ENCODE measurements around the gene STK32C. TPM values are rescaled to one million over a fixed set of nuclear protein-coding genes. Genes with fewer than 3 reads are reported as not detected.

The STK32C gene
- total RNA-seq, 2 donors from 2014 or later: 0.78 to 4.0 TPM

GRCh38 chr10:132228616-132229015, 79.1 kb downstream of the STK32C start:
- H3K9me3 ChIP-seq: no peaks in the 10 kb centered on the region
- no peaks in the 10 kb centered on the region for H3K27me3 ChIP-seq
- intact Hi-C loops (cut with DNase I): loop anchor here (5.0 to 10.0 kb wide), 2 partner anchors 124 to 236 kb away; no protein-coding TSS in a partner anchor
- ATAC-seq (no peak), DNase-seq (no peak)
- 93 to 94% methylated on average over 14 of the region's 14 CpGs for WGBS, 2 donors
- no peak overlapping the region for H3K4me3 ChIP-seq
- H3K4me1 ChIP-seq: no peaks in the 10 kb centered on the region
- TF ChIP-seq POLR2A (IDR thresholded peaks at IDR 0.05): no peak
- TF ChIP-seq CTCF (IDR thresholded peaks at IDR 0.05): no peak
- H3K36me3 ChIP-seq (replicated peaks in 1 of 2; ENCODE audit: insufficient read depth in 1 of 2, low read depth in 2 of 2): no peaks in the 10 kb centered on the region
- H3K27ac ChIP-seq: no peak overlapping the region

GRCh38 chr10:132227851-132228390, 79.8 kb downstream of the STK32C start:
- no peaks in the 10 kb centered on the region for H3K9me3 ChIP-seq
- peaks cover 5% of the 10 kb centered on the region for H3K4me1 ChIP-seq
- WGBS, 2 donors: 90 to 93% methylated on average over 22 to 26 of the region's 29 CpGs
- H3K27ac ChIP-seq: no peak overlapping the region
- no peaks in the 10 kb centered on the region for H3K36me3 ChIP-seq (replicated peaks in 1 of 2; ENCODE audit: insufficient read depth in 1 of 2, low read depth in 2 of 2)
- intact Hi-C loops (cut with DNase I): loop anchor here (5.0 to 10.0 kb wide), 2 partner anchors 124 to 237 kb away; no protein-coding TSS in a partner anchor
- H3K27me3 ChIP-seq: no peaks in the 10 kb centered on the region
- DNase-seq: no peak
- H3K4me3 ChIP-seq: no peak overlapping the region
- no peak for TF ChIP-seq CTCF (IDR thresholded peaks at IDR 0.05)
- TF ChIP-seq POLR2A (IDR thresholded peaks at IDR 0.05): no peak
- no peak for ATAC-seq

- Histone ChIP-seq H3K9me3 (no peaks in the 10 kb centered on the region), H3K27ac (no peak overlapping the region), H3K4me1 (peaks cover 6% of the 10 kb centered on the region), H3K27me3 (no peaks in the 10 kb centered on the region), H3K4me3 (no peak overlapping the region), H3K36me3 (replicated peaks in 1 of 2; ENCODE audit: insufficient read depth in 1 of 2, low read depth in 2 of 2) (no peaks in the 10 kb centered on the region)
- no peak for ATAC-seq
- no peak for DNase-seq
- WGBS, 2 donors: 78 to 82% methylated on average over 5 to 26 of the region's 27 CpGs
- no peak for TF ChIP-seq CTCF (IDR thresholded peaks at IDR 0.05)
- no peak for TF ChIP-seq POLR2A (IDR thresholded peaks at IDR 0.05)
- intact Hi-C loops (cut with DNase I): loop anchor here (5.0 to 10.0 kb wide), 2 partner anchors 126 to 238 kb away; no protein-coding TSS in a partner anchor
Measured at GRCh38 chr10:132226586-132227405, 81.0 kb downstream of the STK32C start.

GRCh38 chr10:132225849-132226205, 81.9 kb downstream of the STK32C start:
- intact Hi-C loops (cut with DNase I): loop anchor here (5.0 to 10.0 kb wide), 2 partner anchors 126 to 239 kb away; no protein-coding TSS in a partner anchor
- 74 to 76% methylated on average over 4 to 8 of the region's 8 CpGs for WGBS, 2 donors

More at GRCh38 chr10:132225849-132226205, 81.9 kb downstream of the STK32C start:
- Histone ChIP-seq H3K9me3 (no peaks in the 10 kb centered on the region), H3K27ac (no peak overlapping the region), H3K4me1 (peaks cover 6% of the 10 kb centered on the region), H3K27me3 (no peaks in the 10 kb centered on the region), H3K36me3 (replicated peaks in 1 of 2; ENCODE audit: insufficient read depth in 1 of 2, low read depth in 2 of 2) (no peaks in the 10 kb centered on the region), H3K4me3 (no peak overlapping the region)
- ATAC-seq (no peak), DNase-seq (no peak)
- TF ChIP-seq POLR2A (IDR thresholded peaks at IDR 0.05) (no peak), CTCF (IDR thresholded peaks at IDR 0.05) (no peak)

All from body of pancreas (tissue), 4 donors.